ENCODE measurements around the gene RAPGEF1. TPM values are rescaled to one million over a fixed set of nuclear protein-coding genes. Genes with fewer than 3 reads are reported as not detected.
A peak's percentile ranks its signal among the peaks of the same experiment; 100 is the strongest.

The RAPGEF1 gene
- total RNA-seq: 100 to 1,000 TPM in 7 of 10 donors, 10 to 100 TPM in 3; 84.0 to 135 (median 120) TPM
- 10 to 100 TPM; 39.6 to 39.9 TPM for polyA plus RNA-seq
- long read RNA-seq, donor 1, partial matches to known transcripts: 26 of 92 reads
- long read RNA-seq, donor 1, other reads (novel, unspliced or antisense): 66 of 92 reads
- long read RNA-seq, donor 2, partial matches to known transcripts: 11 of 81 reads
- long read RNA-seq, donor 2, other reads (novel, unspliced or antisense): 70 of 81 reads
- long read RNA-seq, donor 3, partial matches to known transcripts: 38 of 115 reads
- long read RNA-seq, donor 3, other reads (novel, unspliced or antisense): 77 of 115 reads

- ATAC-seq (peak; percentile 50 to 77 (median 60)), DNase-seq (peak; percentile 63 to 83)
- Histone ChIP-seq H3K36me3 (peaks cover 0 to under 1% (median 0%) of the 10 kb centered on the region in 9 donors), H3K27me3 (no peaks in the 10 kb centered on the region), H3K9me3 (no peaks in the 10 kb centered on the region), H3K27ac (peak within 1 kb of the TSS; percentile 70 to 96 (median 90)), H3K4me3 (peak within 1 kb of the TSS; percentile 58 to 90 (median 70)), H3K4me1 (peaks cover 10 to 59% (median 50%) of the 10 kb centered on the region in 9 donors)
- WGBS, 2 donors: 9 to 19% methylated on average over 27 to 52 of the region's 69 CpGs
- intact Hi-C loops (cut with DNase I): loop anchor here (1.0 to 10.0 kb wide), 13 partner anchors 38 to 393 kb away; partner anchors contain the start of gene POMT1 (in 2 of the 10)
- peak; percentile 71 to 97 (median 85) for TF ChIP-seq CTCF (IDR thresholded peaks at IDR 0.05)
These were observed at the start of gene RAPGEF1 for GRCh38 chr9:131739959-131740648. RAPGEF1 (minus strand) TSS chr9:131740076; CDS start chr9:131739830, 246 bp downstream.

GRCh38 chr9:131788851-131789250 is 49.0 kb upstream of the RAPGEF1 start:
- Histone ChIP-seq H3K27ac (no peak overlapping the region), H3K36me3 (no peaks in the 10 kb centered on the region), H3K4me1 (no peaks in the 10 kb centered on the region), H3K27me3 (peaks cover 3 to 70% (median 56%) of the 10 kb centered on the region in 7 donors), H3K9me3 (peaks cover 0 to 5% (median 0%) of the 10 kb centered on the region in 11 donors), H3K4me3 (no peak overlapping the region)
- no peak for TF ChIP-seq CTCF (IDR thresholded peaks at IDR 0.05)
- intact Hi-C loops (cut with DNase I): no loop called here
- ATAC-seq (no peak), DNase-seq (no peak)
- 69 to 78% methylated on average over 1 of the region's 1 CpG for WGBS, 2 donors

GRCh38 chr9:131787838-131788237 is 48.0 kb upstream of the RAPGEF1 start:
- Histone ChIP-seq H3K4me1 (no peaks in the 10 kb centered on the region), H3K27me3 (peaks cover 3 to 63% (median 48%) of the 10 kb centered on the region in 7 donors), H3K27ac (no peak overlapping the region), H3K9me3 (peaks cover 0 to 13% (median 0%) of the 10 kb centered on the region in 11 donors), H3K36me3 (no peaks in the 10 kb centered on the region), H3K4me3 (no peak overlapping the region)
- no peak for ATAC-seq
- no peak for DNase-seq
- TF ChIP-seq CTCF (IDR thresholded peaks at IDR 0.05): no peak
- WGBS, 2 donors: 71 to 75% methylated on average over 9 of the region's 9 CpGs
- intact Hi-C loops (cut with DNase I): no loop called here

GRCh38 chr9:131784748-131785501 is 45.0 kb upstream of the RAPGEF1 start:
- no peak overlapping the region for H3K27ac ChIP-seq
- H3K4me1 ChIP-seq: no peaks in the 10 kb centered on the region
- 55 to 62% methylated on average over 13 of the region's 13 CpGs for WGBS, 2 donors
- no peak for ATAC-seq
- no peak for TF ChIP-seq CTCF (IDR thresholded peaks at IDR 0.05)
- H3K9me3 ChIP-seq: peaks cover 0 to 11% (median 0%) of the 10 kb centered on the region in 11 donors
- H3K4me3 ChIP-seq: no peak overlapping the region
- intact Hi-C loops (cut with DNase I): no loop called here
- no peak for DNase-seq
- no peaks in the 10 kb centered on the region for H3K36me3 ChIP-seq
- peaks cover 3 to 56% (median 42%) of the 10 kb centered on the region in 7 donors for H3K27me3 ChIP-seq
